B cell (primary cell): ENCODE data around the gene PRRC1. TPM values are rescaled to one million over a fixed set of nuclear protein-coding genes. Genes with fewer than 3 reads are reported as not detected.
"Not testable (repeated sequence)": the region's sequence is repeated elsewhere in the genome, so short reads cannot be mapped to it uniquely, and the experiment has no call there.

Source experiments
- ATAC-seq: fragments of 200-7000 bp; cut with Tn5 transposase; one replicate; pipeline ENCODE4 v1.10.0; 2021; ENCODE audit warnings: low read depth, mild to moderate bottlenecking, moderate number of reproducible peaks, moderate library complexity
- CTCF ChIA-PET: fragments of 350-600 bp; sonication (Branson Sonifier 250); formaldehyde crosslinking; loops from one replicate; lab custom pipeline; 2021; ENCODE audit warnings: antibody characterized with exemption, inconsistent platforms; lab: Charles Lee
- POLR2A ChIA-PET: fragments of 350-600 bp; sonication (Branson Sonifier 250); formaldehyde crosslinking; loops from one replicate; lab custom pipeline; 2021; ENCODE audit warnings: antibody characterized with exemption; lab: Charles Lee
- DNase-seq: peaks from one replicate; pipeline ENCODE4 v3.0.0; 2013
- H2AFZ ChIP-seq: 2 replicates; pipeline ENCODE4 v1.6.1; 2012; ENCODE audit warnings: mild to moderate bottlenecking, low read depth, low read length; ENCODE audit not compliant: insufficient read depth, poor library complexity, severe bottlenecking
- H3K27ac ChIP-seq, 2 donors: 1 replicate in 1 of 2; 2 replicates in 1 of 2; pipeline ENCODE4 v1.5.1; 2012 to 2013; ENCODE audit warnings: low read length in 2 of 2, mild to moderate bottlenecking in 2 of 2, moderate library complexity in 1 of 2
- H3K27me3 ChIP-seq, 4 experiments: fragments of 200-600 bp in 1 of 4; sonication (generic) in 1 of 4; replicated peaks in 1 of 4; 1 replicate in 2 of 4; 2 replicates in 2 of 4; pipeline versions ENCODE4 v1.6.1 to v1.7.0; 2013 to 2016; ENCODE audit warnings: low read length in 3 of 4, mild to moderate bottlenecking in 2 of 4, mixed read lengths in 1 of 4, moderate library complexity in 1 of 4; ENCODE audit not compliant: insufficient read depth in 4 of 4, control insufficient read depth in 3 of 4; ENCODE audit errors: control extremely low read depth in 1 of 4
- H3K36me3 ChIP-seq, 2 experiments: replicated peaks in 1 of 2; 1 replicate in 1 of 2; 2 replicates in 1 of 2; pipeline versions ENCODE4 v1.6.1 to v1.7.1; 2013; ENCODE audit warnings: low read length in 1 of 2; ENCODE audit not compliant: insufficient read depth in 2 of 2, control insufficient read depth in 1 of 2; ENCODE audit errors: control extremely low read depth in 1 of 2, extremely low read depth in 1 of 2
- H3K4me1 ChIP-seq, 2 donors: fragments of 200-600 bp in 1 of 2; sonication (generic) in 1 of 2; 1 replicate in 1 of 2; 2 replicates in 1 of 2; pipeline versions ENCODE4 v1.5.1 to v1.6.1; 2013 to 2017; ENCODE audit warnings: low read length in 2 of 2; ENCODE audit not compliant: control insufficient read depth in 2 of 2, insufficient read depth in 2 of 2
- H3K4me2 ChIP-seq: replicated peaks from 2 replicates; pipeline ENCODE3; 2012; ENCODE audit warnings: mild to moderate bottlenecking, low read depth, low read length; ENCODE audit not compliant: poor library complexity, severe bottlenecking
- H3K4me3 ChIP-seq, 5 experiments: fragments of 200-600 bp in 1 of 5; sonication (generic) in 1 of 5; 1 replicate in 3 of 5; 2 replicates in 2 of 5; pipeline versions ENCODE4 v1.5.1 to v1.7.0; 2011 to 2016; ENCODE audit warnings: low read length in 4 of 5, mild to moderate bottlenecking in 4 of 5, low read depth in 2 of 5, control low read depth in 1 of 5, moderate library complexity in 1 of 5; ENCODE audit not compliant: insufficient read depth in 1 of 5; ENCODE audit errors: control extremely low read depth in 1 of 5, extremely low read depth in 1 of 5
- H3K79me2 ChIP-seq: fragments of 200-600 bp; sonication (generic); one replicate; pipeline ENCODE4 v1.6.0; 2016; ENCODE audit warnings: low read length; ENCODE audit not compliant: control insufficient read depth, insufficient read depth
- H3K9ac ChIP-seq: fragments of 200-600 bp; sonication (generic); 2 replicates; pipeline ENCODE4 v1.6.1; 2017; ENCODE audit warnings: mild to moderate bottlenecking, low read length, moderate library complexity
- H3K9me3 ChIP-seq, 3 donors: one replicate each; pipeline versions ENCODE4 v1.6.1 to v1.7.1; 2013; ENCODE audit warnings: low read length in 2 of 3; ENCODE audit not compliant: control insufficient read depth in 2 of 3, insufficient read depth in 1 of 3; ENCODE audit errors: control extremely low read depth in 1 of 3
- H4K20me1 ChIP-seq: 2 replicates; pipeline ENCODE4 v1.6.0; 2012; ENCODE audit warnings: mild to moderate bottlenecking, low read length; ENCODE audit not compliant: insufficient read depth, control insufficient read depth, poor library complexity, severe bottlenecking
- H3K27ac Mint-ChIP-seq: one replicate; pipeline ENCODE4 v1.8.0; 2021; ENCODE audit warnings: mixed read lengths
- H3K27me3 Mint-ChIP-seq: one replicate; pipeline ENCODE4 v1.8.0; 2021; ENCODE audit warnings: mixed read lengths
- H3K4me1 Mint-ChIP-seq: one replicate; pipeline ENCODE4 v1.8.0; 2021; ENCODE audit warnings: mixed read lengths
- H3K4me3 Mint-ChIP-seq: one replicate; pipeline ENCODE4 v1.8.0; 2021; ENCODE audit warnings: mixed read lengths
- H3K9me3 Mint-ChIP-seq: one replicate; pipeline ENCODE4 v1.8.0; 2022; ENCODE audit warnings: mixed read lengths; ENCODE audit not compliant: insufficient read depth
- CTCF ChIP-seq: fragments of 200-600 bp; IDR thresholded peaks from one replicate; pipeline ENCODE4 v1.8.0; 2022; ENCODE audit warnings: antibody characterized with exemption, mild to moderate bottlenecking
- EZH2 ChIP-seq: IDR thresholded peaks from 2 replicates; pipeline ENCODE4 v1.6.1; 2012; ENCODE audit warnings: borderline replicate concordance, low read depth, mild to moderate bottlenecking, moderate library complexity, low read length; ENCODE audit not compliant: insufficient read depth, poor library complexity, severe bottlenecking
- WGBS: methylation state at CpG from one replicate; pipeline ENCODE4 v1.1.5; 2013; ENCODE audit warnings: missing lambda C conversion rate; ENCODE audit not compliant: insufficient coverage; 5-methylcytosine and 5-hydroxymethylcytosine counted together
- intact Hi-C: fragments of 100-400 bp; cut with micrococcal nuclease; formaldehyde crosslinking; loops from one replicate; pipeline ENCODE4 v1.10.0; 2022
- polyA plus RNA-seq: library from polyadenylated mRNA; depleted of rRNA; stranded (reverse); fragments of >200 nt; gene quantifications from 2 replicates; pipeline ENCODE4 v1.2.3, GENCODE V29; 2012
- total RNA-seq, 2 donors: library from RNA; stranded (reverse); fragments of 120-200 nt in 1 of 2; gene quantifications; 1 replicate in 1 of 2; 2 replicates in 1 of 2; pipeline versions ENCODE4 v1.2.3 to v1.2.4, GENCODE V29; 2013 to 2022

The PRRC1 gene
- total and polyA plus RNA-seq, 2 donors (not counting 1 experiment from before 2014, with no cell fraction given) = 9.7 to 35.5 TPM

GRCh38 chr5:127529904-127530682, 12.7 kb downstream of the PRRC1 start:
- Mint-ChIP-seq H3K9me3 (no peaks in the 10 kb centered on the region), H3K4me1 (no peaks in the 10 kb centered on the region), H3K27me3 (no peaks in the 10 kb centered on the region), H3K27ac (no peak overlapping the region), H3K4me3 (no peak overlapping the region)
- intact Hi-C loops = no loop called here
- no peak for DNase-seq
- Histone ChIP-seq H3K9ac (no peak overlapping the region), H3K4me3 (no peak overlapping the region), H3K9me3 (no peaks in the 10 kb centered on the region), H3K79me2 (no peaks in the 10 kb centered on the region), H3K27ac (no peak overlapping the region), H3K36me3 (peaks cover 7 to 62% of the 10 kb centered on the region in 2 experiments), H3K4me1 (no peaks in the 10 kb centered on the region), H4K20me1 (no peaks in the 10 kb centered on the region), H3K27me3 (no peaks in the 10 kb centered on the region), H2AFZ (no peak overlapping the region), H3K4me2 (no peak overlapping the region)
- WGBS = no CpG with 5 or more reads among the region's 5 CpGs
- CTCF ChIA-PET = interaction anchor here (0.7 to 1.7 kb wide), 2 partner anchors 39 to 669 kb away, joined by 3 to 6 read pairs; no protein-coding TSS in a partner anchor
- POLR2A ChIA-PET = no interaction called here
- TF ChIP-seq EZH2 = no peak
- no peak for TF ChIP-seq CTCF
- no peak for ATAC-seq

DNA sequence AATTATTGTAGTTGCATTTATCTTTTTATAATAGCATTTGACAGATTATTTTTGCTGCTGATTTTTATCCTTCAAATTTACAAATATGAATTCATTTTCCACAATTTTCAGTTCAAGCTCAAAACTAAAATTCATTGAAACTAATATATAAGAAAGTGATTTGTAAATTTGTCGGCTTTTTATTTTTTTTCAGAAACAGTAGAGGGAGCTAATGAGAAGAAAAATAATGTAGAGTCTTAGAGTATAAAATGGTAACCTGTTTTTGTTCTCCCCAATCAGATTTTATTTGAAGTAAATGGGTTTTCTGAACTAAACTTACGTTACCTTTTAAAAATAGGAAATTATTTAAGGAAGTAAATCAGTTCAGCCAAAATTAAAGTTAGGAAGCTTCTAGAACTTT, 19.2 kb downstream of the PRRC1 start:
- intact Hi-C loops = no loop called here
- no peak overlapping the region for H3K9ac ChIP-seq
- no CpG with 5 or more reads among the region's 2 CpGs for WGBS
- H2AFZ ChIP-seq = no peak overlapping the region
- Mint-ChIP-seq H3K4me3 (no peak overlapping the region), H3K27me3 (no peaks in the 10 kb centered on the region), H3K27ac (no peak overlapping the region), H3K9me3 (peaks cover 3% of the 10 kb centered on the region), H3K4me1 (no peaks in the 10 kb centered on the region)
- DNase-seq (no peak), ATAC-seq (no peak)
- H3K4me2 ChIP-seq = no peak overlapping the region
- H3K9me3 ChIP-seq = peaks cover 0 to 4% (median 0%) of the 10 kb centered on the region in 3 donors
- ChIA-PET POLR2A (no interaction called here), CTCF (interaction anchor here (1.3 kb wide), 1 partner anchor 13 kb away, joined by 3 read pairs; no protein-coding TSS in a partner anchor)
- no peak for TF ChIP-seq EZH2
- TF ChIP-seq CTCF = peak; percentile 60
- no peaks in the 10 kb centered on the region for H3K79me2 ChIP-seq
- H3K27me3 ChIP-seq = no peaks in the 10 kb centered on the region
- no peak overlapping the region for H3K4me3 ChIP-seq
- H3K4me1 ChIP-seq = no peaks in the 10 kb centered on the region
- no peak overlapping the region for H3K27ac ChIP-seq
- H3K36me3 ChIP-seq = peaks cover 29 to 54% of the 10 kb centered on the region in 2 experiments
- H4K20me1 ChIP-seq = no peaks in the 10 kb centered on the region

DNA sequence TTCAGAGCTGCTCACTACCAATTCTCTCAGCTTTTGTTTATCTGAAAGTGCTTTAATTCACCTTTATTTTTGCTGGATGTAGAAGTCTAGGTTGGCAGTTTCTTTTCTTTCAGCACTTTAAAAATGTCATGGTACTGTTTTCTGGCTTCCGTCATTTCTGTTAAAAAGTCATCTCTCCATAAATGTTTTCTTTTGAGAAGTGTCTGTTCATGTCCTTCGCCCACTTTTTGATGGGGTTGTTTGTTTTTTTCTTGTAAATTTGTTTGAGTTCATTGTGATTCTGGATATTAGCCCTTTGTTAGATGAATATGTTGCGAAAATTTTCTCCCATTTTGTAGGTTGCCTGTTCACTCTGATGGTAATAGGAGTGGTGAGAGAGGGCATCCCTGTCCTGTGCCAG, 23.1 kb downstream of the PRRC1 start:
- H2AFZ ChIP-seq, H3K9ac ChIP-seq, H3K9me3 ChIP-seq, POLR2A ChIA-PET, DNase-seq, H4K20me1 ChIP-seq, ATAC-seq, CTCF ChIA-PET, H3K27me3 Mint-ChIP-seq, H3K4me1 Mint-ChIP-seq, H3K27ac ChIP-seq, H3K27me3 ChIP-seq, H3K4me2 ChIP-seq, H3K4me3 ChIP-seq, H3K4me1 ChIP-seq, H3K27ac Mint-ChIP-seq, H3K79me2 ChIP-seq, intact Hi-C loops, H3K9me3 Mint-ChIP-seq, H3K4me3 Mint-ChIP-seq: not testable (repeated sequence)
- peaks cover 17 to 25% of the 10 kb centered on the region in 2 experiments for H3K36me3 ChIP-seq
- no CpG with 5 or more reads among the region's 3 CpGs for WGBS
